NCI-H128 (cell line): ENCODE measurements around the gene AMBRA1.
"Not testable (repeated sequence)": the region's sequence is repeated elsewhere in the genome, so short reads cannot be mapped to it uniquely, and the experiment has no call there.

Source experiments
- DNase-seq: peaks from one replicate; lab custom pipeline; 2025; ENCODE audit not compliant: unreplicated experiment; lab: John Stamatoyannopoulos, UW

Gene AMBRA1

DNA sequence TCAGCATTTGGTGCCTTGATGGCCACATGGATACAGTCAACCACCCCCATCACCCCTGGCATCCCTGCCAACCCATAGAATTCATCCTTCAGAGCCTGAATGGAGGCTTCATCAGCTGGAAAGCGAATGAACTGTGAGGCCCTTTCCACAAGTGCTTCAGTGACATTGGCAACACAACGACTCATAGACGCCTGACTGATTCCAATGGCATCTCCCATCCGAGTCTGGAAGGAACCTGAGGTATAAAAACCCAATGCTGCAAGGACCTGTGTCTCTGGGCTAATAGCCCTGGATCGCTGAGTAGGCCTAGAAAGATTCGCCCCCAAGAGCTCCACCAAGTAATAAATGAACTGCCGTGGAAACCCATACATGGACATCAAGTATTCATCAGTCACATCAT is 21.9 kb upstream of the AMBRA1 start:
- no peak for DNase-seq

DNA sequence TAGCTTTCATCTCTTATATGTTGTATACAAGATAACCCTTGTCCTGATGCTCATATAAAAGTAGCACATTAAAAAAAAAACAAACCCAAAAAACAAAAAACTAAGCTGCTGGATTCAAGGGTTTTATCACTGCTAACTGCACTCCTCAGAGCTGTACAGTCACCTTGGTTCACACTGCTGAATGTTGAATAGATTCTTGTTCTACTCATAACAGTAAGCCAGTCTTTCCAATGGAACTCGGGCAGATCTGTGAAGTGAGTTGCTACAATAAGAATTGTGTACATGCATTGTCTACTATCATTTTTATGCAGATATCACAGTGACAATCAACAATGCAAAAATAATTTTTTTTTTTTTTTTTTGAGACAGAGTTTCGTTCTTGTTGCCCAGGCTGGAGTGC is 18.5 kb upstream of the AMBRA1 start:
- no peak for DNase-seq

DNA sequence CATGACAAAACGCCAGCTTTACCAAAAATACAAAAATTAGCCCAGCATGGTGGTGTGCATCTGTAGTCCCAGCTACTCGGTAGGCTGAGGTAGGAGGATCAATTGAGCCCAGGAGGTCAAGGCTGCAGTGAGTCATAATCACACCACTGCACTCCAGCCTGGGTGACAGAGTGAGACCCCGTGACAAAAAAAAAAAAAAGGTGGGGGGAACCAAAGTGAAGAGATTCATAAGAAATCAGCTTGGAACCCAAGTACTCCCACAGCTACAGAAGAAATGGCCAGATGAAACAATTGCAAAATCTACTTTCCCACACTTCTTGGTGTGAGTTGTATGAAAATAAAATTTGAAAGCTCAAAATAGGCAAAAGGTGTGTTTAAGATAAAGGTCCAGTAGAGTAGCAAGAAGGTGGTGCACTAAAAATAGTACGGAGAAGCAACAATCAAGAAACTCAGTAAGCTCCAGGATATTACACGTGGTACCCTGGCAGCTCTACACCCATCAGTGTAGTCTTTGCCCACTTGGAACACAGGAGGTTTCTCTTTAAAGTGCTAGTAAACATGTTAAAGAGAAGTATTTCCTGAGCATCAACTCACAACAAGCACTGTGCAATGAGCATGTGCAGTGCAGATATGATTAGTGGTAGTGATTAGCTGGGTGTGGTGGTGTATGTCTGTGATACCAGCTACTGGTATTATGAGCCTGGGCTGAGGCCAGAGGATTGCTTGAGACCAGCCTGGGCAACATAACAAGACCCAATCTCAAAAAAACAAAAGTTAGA is 17.9 kb upstream of the AMBRA1 start:
- DNase-seq, result no peak

DNA sequence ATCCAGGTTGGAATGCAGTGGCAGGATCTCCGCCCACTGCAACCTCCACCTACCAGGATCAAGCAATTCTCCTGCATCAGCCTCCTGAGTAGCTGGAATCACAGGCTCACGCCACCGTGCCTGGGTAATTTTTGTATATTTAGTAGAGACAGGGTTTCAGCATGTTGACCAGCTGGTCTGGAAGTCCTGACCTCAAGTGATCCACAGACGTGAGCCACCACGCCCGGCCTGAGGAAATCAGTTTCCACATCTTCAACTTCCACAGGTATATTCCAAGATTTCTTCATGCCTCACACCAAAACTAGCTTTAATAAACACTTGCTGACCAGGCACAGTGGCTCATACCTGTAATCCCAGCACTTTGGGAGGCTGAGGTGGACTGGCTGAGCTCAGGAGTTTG is 15.6 kb upstream of the AMBRA1 start:
- no peak for DNase-seq

DNA sequence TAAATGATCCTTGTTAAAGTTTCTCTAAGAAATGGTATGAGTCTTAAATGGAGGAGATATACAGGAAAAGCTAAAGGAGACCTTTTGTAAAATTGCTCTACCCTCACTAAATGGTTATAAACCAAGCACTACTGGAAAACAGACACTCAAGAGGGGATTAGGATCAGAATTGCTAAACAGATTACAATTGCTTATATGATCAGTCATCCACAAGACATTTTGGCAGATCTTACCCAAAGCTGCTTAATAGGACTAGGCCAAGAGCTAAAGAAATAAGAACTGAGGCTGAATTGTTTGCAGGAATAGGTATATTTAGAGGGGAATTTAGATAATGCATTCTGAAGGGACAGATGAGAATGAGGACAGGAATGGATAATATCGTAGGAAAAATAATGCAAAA is 13.7 kb upstream of the AMBRA1 start:
- DNase-seq, result no peak

- no peak for DNase-seq
Measured at GRCh38 chr11:46604796-46605195, 11.0 kb upstream of the AMBRA1 start.

- DNase-seq, result no peak
Measured at GRCh38 chr11:46603704-46604308, 10.0 kb upstream of the AMBRA1 start.

DNA sequence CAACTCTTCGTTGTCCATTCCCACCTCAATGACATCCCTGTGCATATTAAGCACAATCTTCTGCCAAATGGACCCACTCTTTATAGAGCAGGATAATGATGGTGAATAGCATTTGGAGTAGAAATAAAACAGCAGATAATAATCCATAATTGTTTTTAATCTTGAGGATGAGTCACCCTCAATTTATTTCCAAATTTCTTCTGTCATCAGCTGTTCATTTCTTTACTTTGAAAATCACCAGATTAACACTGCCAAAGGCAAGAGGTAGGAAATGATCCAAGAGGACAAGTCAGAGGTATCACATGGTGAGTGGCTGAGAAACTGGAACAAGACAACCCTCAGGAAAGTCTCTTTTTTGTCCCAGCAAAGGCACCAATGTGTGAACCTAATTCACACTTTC is 7.3 kb upstream of the AMBRA1 start:
- DNase-seq, result no peak

DNA sequence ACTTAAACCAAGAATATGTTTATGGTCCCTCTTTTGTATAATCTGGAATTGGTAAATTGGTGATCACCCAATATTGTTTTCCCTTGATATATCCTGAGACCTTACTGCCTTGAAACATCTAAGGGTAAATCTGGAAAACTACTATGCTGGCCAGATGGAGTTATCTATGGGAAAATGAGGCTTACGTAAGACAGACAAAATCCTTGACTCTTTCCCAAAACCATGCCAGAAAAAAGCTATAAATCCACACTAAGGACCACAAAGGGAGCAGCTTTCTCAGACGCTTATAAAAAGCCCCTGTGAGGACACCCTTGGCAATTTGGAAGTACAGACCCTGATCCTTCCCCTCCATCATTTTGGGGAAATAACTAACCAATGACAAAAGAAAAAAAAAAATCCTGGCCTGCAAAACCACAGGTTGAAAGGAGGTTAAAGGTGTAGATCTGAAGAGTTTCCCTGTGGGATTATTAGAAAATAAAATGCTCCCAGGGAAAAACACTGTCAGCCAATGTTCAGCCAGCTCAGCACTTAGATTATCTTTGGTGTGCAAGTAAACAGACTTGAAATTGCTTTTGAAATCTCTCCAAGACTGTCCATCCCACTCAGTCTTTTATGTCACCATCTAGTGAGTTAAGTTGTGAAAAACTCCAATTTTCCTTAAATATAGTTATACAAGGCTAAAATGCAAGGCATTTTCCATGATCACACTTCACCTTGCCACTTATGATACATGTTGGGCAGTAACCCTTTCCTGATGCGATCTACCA is 6.6 kb upstream of the AMBRA1 start:
- DNase-seq, result no peak

GRCh38 chr11:46599340-46600193 is 5.7 kb upstream of the AMBRA1 start:
- DNase-seq, result no peak

DNA sequence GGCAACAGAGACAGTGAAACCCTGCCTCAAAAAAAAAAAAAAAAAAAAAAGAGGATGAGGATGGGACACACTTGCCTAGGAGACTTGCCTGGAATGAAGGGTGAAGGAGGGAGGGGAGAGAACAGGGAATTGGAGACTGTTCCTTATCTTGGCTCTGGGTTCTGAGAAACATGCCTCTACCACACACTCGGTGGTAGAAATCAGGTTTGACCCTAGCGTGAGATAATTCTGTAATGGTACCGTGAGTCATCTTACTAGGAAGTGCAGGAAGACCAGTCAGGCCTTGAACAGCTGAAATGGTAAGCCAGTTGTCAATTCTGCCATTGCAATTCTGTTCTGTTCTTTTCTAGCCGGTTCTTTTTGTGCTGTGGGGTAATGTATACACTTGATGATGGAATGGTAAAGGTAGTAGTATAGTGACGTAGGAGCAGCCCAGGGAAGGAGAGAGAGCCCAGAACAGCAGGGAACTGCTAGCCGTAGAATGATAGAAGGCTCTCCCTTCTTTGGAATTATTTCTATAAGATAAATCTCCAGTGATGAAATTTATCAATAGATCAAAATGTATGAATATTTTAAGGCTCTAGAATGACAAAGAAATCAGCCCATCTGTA is 3.9 kb upstream of the AMBRA1 start:
- DNase-seq, result no peak

- no peak for DNase-seq
Measured at GRCh38 chr11:46597155-46597554, 3.3 kb upstream of the AMBRA1 start.

DNA sequence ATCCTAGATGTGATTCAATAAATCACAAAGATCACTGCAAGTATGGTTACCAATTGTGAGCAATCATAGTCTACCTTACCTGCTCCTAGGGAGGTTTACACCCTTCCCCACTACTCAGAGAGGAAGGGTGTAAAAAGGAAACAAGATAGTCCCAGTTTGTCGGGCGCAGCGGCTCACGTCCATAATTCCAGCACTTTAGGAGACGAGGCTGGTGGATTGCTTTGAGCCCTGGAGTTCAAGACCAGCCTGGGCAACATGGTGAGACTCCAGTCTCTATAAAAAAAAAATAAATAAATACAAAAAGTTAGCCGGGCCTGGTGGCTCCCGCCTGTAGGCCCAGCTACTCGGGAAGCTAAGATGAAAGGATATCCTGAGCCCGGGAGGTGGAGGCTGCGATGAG is 962 bp upstream of the AMBRA1 start:
- no peak for DNase-seq

- DNase-seq, result no peak
Measured at GRCh38 chr11:46594374-46594700, 514 bp upstream of the AMBRA1 start.

DNA sequence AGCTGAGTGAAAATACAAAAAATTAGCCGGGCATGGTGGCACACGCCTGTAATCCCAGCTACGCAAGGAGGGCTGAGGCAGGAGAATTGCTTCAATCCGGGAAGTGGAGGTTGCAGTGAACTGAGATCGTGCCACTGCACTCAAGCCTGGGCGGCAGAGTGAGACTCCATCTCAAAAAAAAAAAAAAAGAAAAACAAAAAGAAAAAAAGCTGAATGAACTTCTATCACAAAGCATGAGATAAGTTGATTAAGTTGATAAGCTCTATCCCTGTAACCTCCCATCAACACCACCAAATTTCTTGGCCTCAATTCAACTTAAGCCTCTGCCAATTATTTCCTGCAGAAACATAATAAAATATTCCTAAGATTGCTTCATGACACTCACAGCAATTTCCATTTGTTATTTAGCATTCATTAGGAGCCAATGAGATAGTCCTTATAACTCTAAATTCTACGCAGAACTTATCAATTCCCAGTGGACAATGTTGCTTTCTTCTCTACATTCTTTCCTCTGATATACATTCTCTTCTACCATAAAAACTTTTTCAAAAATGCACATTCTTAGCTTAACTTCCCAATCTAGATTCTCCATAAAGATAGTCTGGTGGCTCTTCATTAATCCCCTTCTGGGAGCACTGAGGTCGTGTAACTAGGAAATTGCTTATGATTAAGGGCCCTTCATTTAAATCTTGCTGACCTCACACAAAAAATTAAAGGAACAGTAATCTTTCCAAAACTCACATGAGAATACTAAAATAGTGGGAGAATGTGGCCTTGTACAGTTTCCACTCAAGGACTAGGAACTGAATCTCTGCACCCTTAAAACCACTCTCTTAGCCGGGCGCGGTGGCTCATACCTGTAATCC is 2.9 kb downstream of the AMBRA1 start:
- no peak for DNase-seq

GRCh38 chr11:46588915-46589314 is 4.9 kb downstream of the AMBRA1 start:
- DNase-seq, result no peak

- DNase-seq, result no peak
Measured at GRCh38 chr11:46588131-46588530, 5.7 kb downstream of the AMBRA1 start.

DNA sequence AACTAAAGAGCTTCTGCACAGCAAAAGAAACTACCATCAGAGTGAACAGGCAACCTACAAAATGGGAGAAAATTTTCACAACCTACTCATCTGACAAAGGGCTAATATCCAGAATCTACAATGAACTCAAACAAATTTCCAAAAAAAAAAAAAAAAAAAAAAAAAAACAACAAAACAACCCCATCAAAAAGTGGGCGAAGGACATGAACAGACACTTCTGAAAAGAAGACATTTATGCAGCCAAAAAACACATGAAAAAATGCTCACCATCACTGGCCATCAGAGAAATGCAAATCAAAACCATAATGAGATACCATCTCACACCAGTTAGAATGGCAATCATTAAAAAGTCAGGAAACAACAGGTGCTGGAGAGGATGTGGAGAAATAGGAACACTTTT is 10.3 kb downstream of the AMBRA1 start:
- DNase-seq, result not testable (repeated sequence)

- DNase-seq, result no peak
Measured at GRCh38 chr11:46582588-46582987, 11.2 kb downstream of the AMBRA1 start.

DNA sequence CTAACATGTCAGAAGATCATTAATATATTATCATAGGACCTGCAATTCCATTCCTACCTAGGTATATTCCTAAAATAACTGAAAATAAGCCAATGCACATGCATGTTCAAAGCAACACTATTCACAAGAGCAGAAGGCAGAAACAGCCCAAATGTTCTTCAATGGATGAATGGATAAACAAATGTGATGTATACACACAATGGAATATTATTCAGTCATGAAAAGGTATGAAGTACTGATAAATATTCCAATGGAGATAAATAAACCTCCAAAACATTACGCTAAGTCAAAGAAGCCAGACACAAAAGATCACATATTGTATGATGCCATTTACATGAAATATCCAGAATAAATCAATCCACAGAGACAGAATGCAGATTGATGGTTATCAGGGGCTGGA is 16.8 kb downstream of the AMBRA1 start:
- DNase-seq, result no peak
